Measurements from ENCODE around the gene NECTIN2.

Gene NECTIN2

GRCh38 chr19:44903216-44903601 is 57.1 kb downstream of the NECTIN2 start:
- no peak overlapping the region for H3K4me3 ChIP-seq (ENCODE audit: control insufficient read depth, low read depth, low read length)
- no peak for DNase-seq (ENCODE audit: low read depth)
- TF ChIP-seq, protein P1, sequence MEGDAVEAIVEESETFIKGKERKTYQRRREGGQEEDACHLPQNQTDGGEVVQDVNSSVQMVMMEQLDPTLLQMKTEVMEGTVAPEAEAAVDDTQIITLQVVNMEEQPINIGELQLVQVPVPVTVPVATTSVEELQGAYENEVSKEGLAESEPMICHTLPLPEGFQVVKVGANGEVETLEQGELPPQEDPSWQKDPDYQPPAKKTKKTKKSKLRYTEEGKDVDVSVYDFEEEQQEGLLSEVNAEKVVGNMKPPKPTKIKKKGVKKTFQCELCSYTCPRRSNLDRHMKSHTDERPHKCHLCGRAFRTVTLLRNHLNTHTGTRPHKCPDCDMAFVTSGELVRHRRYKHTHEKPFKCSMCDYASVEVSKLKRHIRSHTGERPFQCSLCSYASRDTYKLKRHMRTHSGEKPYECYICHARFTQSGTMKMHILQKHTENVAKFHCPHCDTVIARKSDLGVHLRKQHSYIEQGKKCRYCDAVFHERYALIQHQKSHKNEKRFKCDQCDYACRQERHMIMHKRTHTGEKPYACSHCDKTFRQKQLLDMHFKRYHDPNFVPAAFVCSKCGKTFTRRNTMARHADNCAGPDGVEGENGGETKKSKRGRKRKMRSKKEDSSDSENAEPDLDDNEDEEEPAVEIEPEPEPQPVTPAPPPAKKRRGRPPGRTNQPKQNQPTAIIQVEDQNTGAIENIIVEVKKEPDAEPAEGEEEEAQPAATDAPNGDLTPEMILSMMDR (IDR thresholded peaks at IDR 0.05; ENCODE audit: control insufficient read depth, insufficient read depth, low read depth, low read length, missing control alignments) = no peak

DNA sequence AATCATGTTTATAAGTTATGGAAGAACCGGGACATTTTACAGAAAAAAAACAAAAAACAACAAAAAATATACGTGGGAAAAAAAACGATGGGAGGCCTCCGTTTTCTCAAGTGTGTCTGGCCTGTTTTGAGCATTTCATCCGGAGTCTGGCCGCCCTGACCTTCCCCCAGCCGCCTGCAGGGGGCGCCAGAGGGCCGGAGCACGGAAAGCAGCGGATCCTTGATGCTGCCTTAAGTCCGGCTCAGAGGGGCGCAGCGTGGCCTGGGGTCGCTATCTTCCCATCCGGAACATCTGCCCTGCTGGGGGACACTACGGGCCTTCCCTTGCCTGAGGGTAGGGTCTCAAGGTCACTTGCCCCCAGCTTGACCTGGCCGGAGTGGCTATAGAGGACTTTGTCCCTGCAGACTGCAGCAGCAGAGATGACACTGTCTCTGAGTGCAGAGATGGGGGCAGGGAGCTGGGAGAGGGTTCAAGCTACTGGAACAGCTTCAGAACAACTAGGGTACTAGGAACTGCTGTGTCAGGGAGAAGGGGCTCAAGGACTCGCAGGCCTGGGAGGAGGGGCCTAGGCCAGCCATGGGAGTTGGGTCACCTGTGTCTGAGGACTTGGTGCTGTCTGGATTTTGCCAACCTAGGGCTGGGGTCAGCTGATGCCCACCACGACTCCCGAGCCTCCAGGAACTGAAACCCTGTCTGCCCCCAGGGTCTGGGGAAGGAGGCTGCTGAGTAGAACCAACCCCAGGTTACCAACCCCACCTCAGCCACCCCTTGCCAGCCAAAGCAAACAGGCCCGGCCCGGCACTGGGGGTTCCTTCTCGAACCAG is 57.7 kb downstream of the NECTIN2 start:
- H3K4me3 ChIP-seq (ENCODE audit: control insufficient read depth, low read depth, low read length) = no peak overlapping the region
- TF ChIP-seq, protein P1 (IDR thresholded peaks at IDR 0.05; ENCODE audit: control insufficient read depth, insufficient read depth, low read depth, low read length, missing control alignments) = peak; percentile 99
- DNase-seq (ENCODE audit: low read depth) = no peak

GRCh38 chr19:44904426-44904994 is 58.4 kb downstream of the NECTIN2 start:
- TF ChIP-seq, protein P1 (IDR thresholded peaks at IDR 0.05; ENCODE audit: control insufficient read depth, insufficient read depth, low read depth, low read length, missing control alignments) = peak; percentile 7
- no peak overlapping the region for H3K4me3 ChIP-seq (ENCODE audit: control insufficient read depth, low read depth, low read length)
- DNase-seq (ENCODE audit: low read depth) = no peak

DNA sequence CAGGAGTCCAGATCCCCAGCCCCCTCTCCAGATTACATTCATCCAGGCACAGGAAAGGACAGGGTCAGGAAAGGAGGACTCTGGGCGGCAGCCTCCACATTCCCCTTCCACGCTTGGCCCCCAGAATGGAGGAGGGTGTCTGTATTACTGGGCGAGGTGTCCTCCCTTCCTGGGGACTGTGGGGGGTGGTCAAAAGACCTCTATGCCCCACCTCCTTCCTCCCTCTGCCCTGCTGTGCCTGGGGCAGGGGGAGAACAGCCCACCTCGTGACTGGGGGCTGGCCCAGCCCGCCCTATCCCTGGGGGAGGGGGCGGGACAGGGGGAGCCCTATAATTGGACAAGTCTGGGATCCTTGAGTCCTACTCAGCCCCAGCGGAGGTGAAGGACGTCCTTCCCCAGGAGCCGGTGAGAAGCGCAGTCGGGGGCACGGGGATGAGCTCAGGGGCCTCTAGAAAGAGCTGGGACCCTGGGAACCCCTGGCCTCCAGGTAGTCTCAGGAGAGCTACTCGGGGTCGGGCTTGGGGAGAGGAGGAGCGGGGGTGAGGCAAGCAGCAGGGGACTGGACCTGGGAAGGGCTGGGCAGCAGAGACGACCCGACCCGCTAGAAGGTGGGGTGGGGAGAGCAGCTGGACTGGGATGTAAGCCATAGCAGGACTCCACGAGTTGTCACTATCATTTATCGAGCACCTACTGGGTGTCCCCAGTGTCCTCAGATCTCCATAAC is 59.5 kb downstream of the NECTIN2 start, which contains the start of gene APOE:
Gene APOE (plus strand): TSS at position 360 of the 724 bp plus-strand sequence. CDS start 829 bp downstream, outside the sequence.
- TF ChIP-seq, protein P1 (IDR thresholded peaks at IDR 0.05; ENCODE audit: control insufficient read depth, insufficient read depth, low read depth, low read length, missing control alignments) = no peak
- DNase-seq (ENCODE audit: low read depth) = no peak
- H3K4me3 ChIP-seq (ENCODE audit: control insufficient read depth, low read depth, low read length) = no peak within 1 kb of the TSS

DNA sequence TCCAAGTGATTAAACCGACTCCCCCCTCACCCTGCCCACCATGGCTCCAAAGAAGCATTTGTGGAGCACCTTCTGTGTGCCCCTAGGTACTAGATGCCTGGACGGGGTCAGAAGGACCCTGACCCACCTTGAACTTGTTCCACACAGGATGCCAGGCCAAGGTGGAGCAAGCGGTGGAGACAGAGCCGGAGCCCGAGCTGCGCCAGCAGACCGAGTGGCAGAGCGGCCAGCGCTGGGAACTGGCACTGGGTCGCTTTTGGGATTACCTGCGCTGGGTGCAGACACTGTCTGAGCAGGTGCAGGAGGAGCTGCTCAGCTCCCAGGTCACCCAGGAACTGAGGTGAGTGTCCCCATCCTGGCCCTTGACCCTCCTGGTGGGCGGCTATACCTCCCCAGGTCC is 61.5 kb downstream of the NECTIN2 start:
- H3K4me3 ChIP-seq (ENCODE audit: control insufficient read depth, low read depth, low read length) = no peak overlapping the region
- DNase-seq (ENCODE audit: low read depth) = no peak
- TF ChIP-seq, protein P1 (IDR thresholded peaks at IDR 0.05; ENCODE audit: control insufficient read depth, insufficient read depth, low read depth, low read length, missing control alignments) = no peak

DNA sequence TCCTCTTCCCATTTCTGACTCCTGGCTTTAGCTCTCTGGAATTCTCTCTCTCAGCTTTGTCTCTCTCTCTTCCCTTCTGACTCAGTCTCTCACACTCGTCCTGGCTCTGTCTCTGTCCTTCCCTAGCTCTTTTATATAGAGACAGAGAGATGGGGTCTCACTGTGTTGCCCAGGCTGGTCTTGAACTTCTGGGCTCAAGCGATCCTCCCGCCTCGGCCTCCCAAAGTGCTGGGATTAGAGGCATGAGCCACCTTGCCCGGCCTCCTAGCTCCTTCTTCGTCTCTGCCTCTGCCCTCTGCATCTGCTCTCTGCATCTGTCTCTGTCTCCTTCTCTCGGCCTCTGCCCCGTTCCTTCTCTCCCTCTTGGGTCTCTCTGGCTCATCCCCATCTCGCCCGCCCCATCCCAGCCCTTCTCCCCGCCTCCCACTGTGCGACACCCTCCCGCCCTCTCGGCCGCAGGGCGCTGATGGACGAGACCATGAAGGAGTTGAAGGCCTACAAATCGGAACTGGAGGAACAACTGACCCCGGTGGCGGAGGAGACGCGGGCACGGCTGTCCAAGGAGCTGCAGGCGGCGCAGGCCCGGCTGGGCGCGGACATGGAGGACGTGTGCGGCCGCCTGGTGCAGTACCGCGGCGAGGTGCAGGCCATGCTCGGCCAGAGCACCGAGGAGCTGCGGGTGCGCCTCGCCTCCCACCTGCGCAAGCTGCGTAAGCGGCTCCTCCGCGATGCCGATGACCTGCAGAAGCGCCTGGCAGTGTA is 62.2 kb downstream of the NECTIN2 start:
- TF ChIP-seq, protein P1 (IDR thresholded peaks at IDR 0.05; ENCODE audit: control insufficient read depth, insufficient read depth, low read depth, low read length, missing control alignments) = no peak
- no peak for DNase-seq (ENCODE audit: low read depth)
- H3K4me3 ChIP-seq (ENCODE audit: control insufficient read depth, low read depth, low read length) = no peak overlapping the region

Data from AG09309 (cell line).